CD4-positive, CD25-positive, alpha-beta regulatory T cell (primary cell): Measurements from ENCODE around the gene KRT33A. TPM values are rescaled to one million over a fixed set of nuclear protein-coding genes. Genes with fewer than 3 reads are reported as not detected.
"Not testable (repeated sequence)": the region's sequence is repeated elsewhere in the genome, so short reads cannot be mapped to it uniquely, and the experiment has no call there.

Experiments used
- ATAC-seq, 2 donors: fragments of 150-1000 bp; cut with Tn5 transposase; one replicate each; pipeline ENCODE4 v1.10.0; 2021; ENCODE audit warnings: low read depth in 2 of 2, moderate number of reproducible peaks in 2 of 2, moderate library complexity in 1 of 2
- DNase-seq, 3 donors: peaks; one replicate each; pipeline versions ENCODE4 v3.0.0 to v3.0.0-alpha.2; 2012 to 2022; ENCODE audit warnings: mixed read lengths in 1 of 3
- H3K27ac ChIP-seq: one replicate; pipeline ENCODE4 v1.7.0; 2013; ENCODE audit warnings: mild to moderate bottlenecking, low read length; ENCODE audit not compliant: insufficient read depth, poor library complexity, severe bottlenecking
- H3K27me3 ChIP-seq: one replicate; pipeline ENCODE4 v1.7.0; 2013; ENCODE audit warnings: low read length; ENCODE audit not compliant: control insufficient read depth, insufficient read depth
- H3K36me3 ChIP-seq: one replicate; pipeline ENCODE4 v1.7.0; 2013; ENCODE audit warnings: mild to moderate bottlenecking, low read length, moderate library complexity; ENCODE audit not compliant: control insufficient read depth, insufficient read depth
- H3K4me1 ChIP-seq: 2 replicates; pipeline ENCODE4 v1.7.0; 2013; ENCODE audit warnings: mild to moderate bottlenecking, low read length; ENCODE audit not compliant: insufficient read depth, control insufficient read depth, poor library complexity, severe bottlenecking
- H3K4me3 ChIP-seq: one replicate; pipeline ENCODE4 v1.7.0; 2013; ENCODE audit warnings: low read depth, mild to moderate bottlenecking, low read length, moderate library complexity
- H3K9me3 ChIP-seq, 2 experiments: 1 replicate in 1 of 2; 2 replicates in 1 of 2; pipeline ENCODE4 v1.7.0; 2013; ENCODE audit warnings: low read length in 2 of 2, mild to moderate bottlenecking in 1 of 2, moderate library complexity in 1 of 2; ENCODE audit not compliant: control insufficient read depth in 2 of 2
- H3K27ac Mint-ChIP-seq, 3 donors: one replicate each; pipeline ENCODE4 v1.8.0; 2020 to 2022; ENCODE audit warnings: mild to moderate bottlenecking in 3 of 3, mixed read lengths in 3 of 3, moderate library complexity in 2 of 3
- H3K27me3 Mint-ChIP-seq: one replicate; pipeline ENCODE4 v1.8.0; 2022; ENCODE audit warnings: mild to moderate bottlenecking, mixed read lengths
- H3K36me3 Mint-ChIP-seq: one replicate; pipeline ENCODE4 v1.8.0; 2020; ENCODE audit warnings: mixed read lengths
- H3K4me1 Mint-ChIP-seq, 4 donors: one replicate each; pipeline ENCODE4 v1.8.0; 2020 to 2022; ENCODE audit warnings: mixed read lengths in 4 of 4, mild to moderate bottlenecking in 1 of 4
- H3K4me3 Mint-ChIP-seq, 4 donors: one replicate each; pipeline ENCODE4 v1.8.0; 2020 to 2022; ENCODE audit warnings: mild to moderate bottlenecking in 4 of 4, mixed read lengths in 4 of 4, moderate library complexity in 3 of 4
- H3K9me3 Mint-ChIP-seq, 7 donors: one replicate each; pipeline ENCODE4 v1.8.0; 2020 to 2022; ENCODE audit warnings: mixed read lengths in 7 of 7, mild to moderate bottlenecking in 3 of 7, moderate library complexity in 2 of 7
- polyA plus RNA-seq, 4 donors: library from polyadenylated mRNA; unstranded; fragments of 300-500 nt; fragmentation: Illumina TruSeq; gene quantifications; one replicate each; pipeline ENCODE4 v1.2.3, GENCODE V29; 2021
- total RNA-seq: library from RNA; stranded (reverse); gene quantifications from one replicate; pipeline ENCODE4 v1.2.3, GENCODE V29; 2022

Gene KRT33A
- total and polyA plus RNA-seq, 5 donors from 2014 or later, result not detected

DNA sequence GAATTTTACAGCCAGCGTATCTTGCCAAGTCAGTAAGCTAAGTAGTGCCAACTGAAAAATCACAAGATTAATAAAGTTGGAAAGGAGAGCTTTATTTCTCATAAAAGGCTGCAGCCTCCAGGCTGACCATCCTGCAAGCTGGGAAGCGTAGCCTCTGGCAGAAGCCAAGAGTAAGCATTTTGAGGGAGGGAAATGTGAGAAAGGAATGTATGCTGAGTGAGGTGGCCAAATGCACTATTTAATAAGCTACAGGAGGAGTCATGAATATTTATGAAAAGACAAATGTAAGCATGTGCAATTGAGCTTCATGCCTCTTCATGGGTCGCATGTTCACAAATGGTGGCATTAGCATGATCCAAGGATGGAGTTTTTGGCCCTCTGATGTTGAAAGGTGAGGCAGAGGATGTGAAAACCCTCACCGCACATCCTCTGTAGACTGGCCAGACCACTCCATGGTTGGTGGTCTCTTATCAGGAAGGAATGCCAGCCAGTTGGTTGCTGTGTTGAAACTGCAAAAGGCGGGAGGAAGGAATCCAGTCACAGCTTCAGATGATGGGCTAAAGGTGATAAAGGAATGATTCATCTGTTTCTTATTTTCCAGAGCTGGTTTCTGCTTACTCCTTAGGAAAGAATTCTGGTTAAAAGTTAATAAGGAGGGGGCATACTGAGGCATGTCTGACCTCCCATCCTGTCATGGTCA is 9.8 kb upstream of the KRT33A start:
- H3K4me1 ChIP-seq, result no peaks in the 10 kb centered on the region
- H3K27ac ChIP-seq, result no peak overlapping the region
- no peaks in the 10 kb centered on the region for H3K36me3 Mint-ChIP-seq
- ATAC-seq (no peak), DNase-seq (no peak)
- H3K27me3 ChIP-seq, result peaks cover 8% of the 10 kb centered on the region
- H3K4me1 Mint-ChIP-seq, result no peaks in the 10 kb centered on the region
- no peak overlapping the region for H3K27ac Mint-ChIP-seq
- peaks cover 18% of the 10 kb centered on the region for H3K27me3 Mint-ChIP-seq
- peaks cover 0 to 3% (median 2%) of the 10 kb centered on the region in 7 donors for H3K9me3 Mint-ChIP-seq
- no peaks in the 10 kb centered on the region for H3K36me3 ChIP-seq
- no peak overlapping the region for H3K4me3 Mint-ChIP-seq
- H3K4me3 ChIP-seq, result no peak overlapping the region
- peaks cover 0 to 3% of the 10 kb centered on the region in 2 experiments for H3K9me3 ChIP-seq

- H3K27ac Mint-ChIP-seq, result no peak overlapping the region
- Histone ChIP-seq H3K36me3 (no peaks in the 10 kb centered on the region), H3K4me3 (no peak overlapping the region), H3K4me1 (no peaks in the 10 kb centered on the region), H3K9me3 (peaks cover 0 to 3% of the 10 kb centered on the region in 2 experiments), H3K27me3 (peaks cover 15% of the 10 kb centered on the region), H3K27ac (no peak overlapping the region)
- peaks cover 0 to 7% (median 4%) of the 10 kb centered on the region in 4 donors for H3K4me1 Mint-ChIP-seq
- H3K9me3 Mint-ChIP-seq, result peaks cover 0 to 3% (median 2%) of the 10 kb centered on the region in 7 donors
- no peaks in the 10 kb centered on the region for H3K36me3 Mint-ChIP-seq
- DNase-seq (no peak), ATAC-seq (no peak)
- H3K4me3 Mint-ChIP-seq, result no peak overlapping the region
- peaks cover 15% of the 10 kb centered on the region for H3K27me3 Mint-ChIP-seq
These were observed 3.9 kb upstream of the KRT33A start for GRCh38 chr17:41354536-41354935.

- Mint-ChIP-seq H3K27me3 (peaks cover 21% of the 10 kb centered on the region), H3K4me3 (no peak overlapping the region), H3K36me3 (no peaks in the 10 kb centered on the region), H3K9me3 (peaks cover 0 to 3% (median 2%) of the 10 kb centered on the region in 7 donors), H3K27ac (no peak overlapping the region), H3K4me1 (peaks cover 0 to 7% (median 4%) of the 10 kb centered on the region in 4 donors)
- no peak for ATAC-seq
- H3K4me1 ChIP-seq, result no peaks in the 10 kb centered on the region
- no peaks in the 10 kb centered on the region for H3K36me3 ChIP-seq
- H3K27ac ChIP-seq, result no peak overlapping the region
- H3K4me3 ChIP-seq, result no peak overlapping the region
- DNase-seq, result no peak
- H3K9me3 ChIP-seq, result peaks cover 0 to 3% of the 10 kb centered on the region in 2 experiments
- H3K27me3 ChIP-seq, result peaks cover 15% of the 10 kb centered on the region
These were observed 2.2 kb upstream of the KRT33A start for GRCh38 chr17:41352597-41353366.

GRCh38 chr17:41351177-41351576 is 549 bp upstream of the KRT33A start:
- Histone ChIP-seq H3K36me3 (no peaks in the 10 kb centered on the region), H3K4me3 (no peak overlapping the region), H3K27ac (no peak overlapping the region), H3K9me3 (peaks cover 0 to 2% of the 10 kb centered on the region in 2 experiments), H3K4me1 (no peaks in the 10 kb centered on the region), H3K27me3 (peaks cover 12% of the 10 kb centered on the region)
- Mint-ChIP-seq H3K4me1 (peaks cover 0 to 7% (median 4%) of the 10 kb centered on the region in 4 donors), H3K27ac (no peak overlapping the region), H3K9me3 (peaks cover 0 to 3% (median 0%) of the 10 kb centered on the region in 7 donors), H3K36me3 (no peaks in the 10 kb centered on the region), H3K27me3 (peaks cover 17% of the 10 kb centered on the region), H3K4me3 (no peak overlapping the region)
- ATAC-seq (no peak), DNase-seq (no peak)

GRCh38 chr17:41347869-41348760 is 2.5 kb downstream of the KRT33A start:
- no peak overlapping the region for H3K27ac Mint-ChIP-seq
- ATAC-seq (no peak), DNase-seq (no peak)
- Histone ChIP-seq H3K4me3 (no peak overlapping the region), H3K9me3 (no peaks in the 10 kb centered on the region), H3K27ac (no peak overlapping the region), H3K4me1 (no peaks in the 10 kb centered on the region), H3K36me3 (no peaks in the 10 kb centered on the region), H3K27me3 (no peaks in the 10 kb centered on the region)
- peaks cover 15% of the 10 kb centered on the region for H3K27me3 Mint-ChIP-seq
- H3K9me3 Mint-ChIP-seq, result peaks cover 0 to 4% (median 3%) of the 10 kb centered on the region in 7 donors
- H3K4me1 Mint-ChIP-seq, result peaks cover 0 to 10% (median 8%) of the 10 kb centered on the region in 4 donors
- H3K36me3 Mint-ChIP-seq, result no peaks in the 10 kb centered on the region
- H3K4me3 Mint-ChIP-seq, result no peak overlapping the region

GRCh38 chr17:41346421-41346820 is 4.2 kb downstream of the KRT33A start:
- H3K4me1 Mint-ChIP-seq, result peaks cover 4 to 19% (median 13%) of the 10 kb centered on the region in 4 donors
- H3K27ac ChIP-seq, H3K4me3 Mint-ChIP-seq, DNase-seq, H3K27me3 ChIP-seq, H3K27ac Mint-ChIP-seq, H3K4me3 ChIP-seq, H3K27me3 Mint-ChIP-seq, H3K36me3 Mint-ChIP-seq, H3K4me1 ChIP-seq, ATAC-seq, H3K9me3 ChIP-seq, H3K36me3 ChIP-seq: not testable (repeated sequence)
- H3K9me3 Mint-ChIP-seq, result peaks cover 0 to 16% (median 2%) of the 10 kb centered on the region in 7 donors

GRCh38 chr17:41345992-41346391 is 4.6 kb downstream of the KRT33A start:
- H3K9me3 ChIP-seq, result peaks cover 0 to 3% of the 10 kb centered on the region in 2 experiments
- ATAC-seq, result no peak
- Mint-ChIP-seq H3K9me3 (peaks cover 0 to 16% (median 2%) of the 10 kb centered on the region in 7 donors), H3K4me1 (peaks cover 8 to 23% (median 16%) of the 10 kb centered on the region in 4 donors), H3K27me3 (peaks cover 6% of the 10 kb centered on the region), H3K4me3 (no peak overlapping the region), H3K36me3 (no peaks in the 10 kb centered on the region), H3K27ac (no peak overlapping the region)
- H3K4me1 ChIP-seq, result peaks cover 10% of the 10 kb centered on the region
- no peaks in the 10 kb centered on the region for H3K36me3 ChIP-seq
- DNase-seq, result no peak
- no peaks in the 10 kb centered on the region for H3K27me3 ChIP-seq
- H3K27ac ChIP-seq, result no peak overlapping the region
- H3K4me3 ChIP-seq, result no peak overlapping the region
